ENCODE data around the gene PITHD1.
A peak's percentile ranks its signal among the peaks of the same experiment; 100 is the strongest.
"Not testable (repeated sequence)": the region's sequence is repeated elsewhere in the genome, so short reads cannot be mapped to it uniquely, and the experiment has no call there.

Gene PITHD1

GRCh38 chr1:23793861-23794731 lies 15.9 kb downstream of the PITHD1 start:
- H3K36me3 ChIP-seq (ENCODE audit: control insufficient read depth, low read depth, low read length) = peaks cover 29% of the 10 kb centered on the region
- H3K27ac ChIP-seq (ENCODE audit: low read length) = no peak overlapping the region
- peaks cover 6% of the 10 kb centered on the region for H3K4me1 ChIP-seq (ENCODE audit: control insufficient read depth, low read depth, low read length)
- no peak overlapping the region for H3K4me3 ChIP-seq (ENCODE audit: low read length)
- no peaks in the 10 kb centered on the region for H3K27me3 ChIP-seq (ENCODE audit: control insufficient read depth, insufficient read depth, low read length)
- H3K9me3 ChIP-seq (ENCODE audit: control insufficient read depth, low read depth, low read length) = no peaks in the 10 kb centered on the region
- H3K9ac ChIP-seq (ENCODE audit: low read length) = no peak overlapping the region

GRCh38 chr1:23794732-23795182 lies 16.5 kb downstream of the PITHD1 start:
- not testable (repeated sequence) for H3K4me3 ChIP-seq (ENCODE audit: low read length); H3K27ac ChIP-seq (ENCODE audit: low read length); H3K27me3 ChIP-seq (ENCODE audit: control insufficient read depth, insufficient read depth, low read length); H3K9ac ChIP-seq (ENCODE audit: low read length); H3K9me3 ChIP-seq (ENCODE audit: control insufficient read depth, low read depth, low read length)
- peaks cover 12% of the 10 kb centered on the region for H3K4me1 ChIP-seq (ENCODE audit: control insufficient read depth, low read depth, low read length)
- peaks cover 29% of the 10 kb centered on the region for H3K36me3 ChIP-seq (ENCODE audit: control insufficient read depth, low read depth, low read length)

DNA sequence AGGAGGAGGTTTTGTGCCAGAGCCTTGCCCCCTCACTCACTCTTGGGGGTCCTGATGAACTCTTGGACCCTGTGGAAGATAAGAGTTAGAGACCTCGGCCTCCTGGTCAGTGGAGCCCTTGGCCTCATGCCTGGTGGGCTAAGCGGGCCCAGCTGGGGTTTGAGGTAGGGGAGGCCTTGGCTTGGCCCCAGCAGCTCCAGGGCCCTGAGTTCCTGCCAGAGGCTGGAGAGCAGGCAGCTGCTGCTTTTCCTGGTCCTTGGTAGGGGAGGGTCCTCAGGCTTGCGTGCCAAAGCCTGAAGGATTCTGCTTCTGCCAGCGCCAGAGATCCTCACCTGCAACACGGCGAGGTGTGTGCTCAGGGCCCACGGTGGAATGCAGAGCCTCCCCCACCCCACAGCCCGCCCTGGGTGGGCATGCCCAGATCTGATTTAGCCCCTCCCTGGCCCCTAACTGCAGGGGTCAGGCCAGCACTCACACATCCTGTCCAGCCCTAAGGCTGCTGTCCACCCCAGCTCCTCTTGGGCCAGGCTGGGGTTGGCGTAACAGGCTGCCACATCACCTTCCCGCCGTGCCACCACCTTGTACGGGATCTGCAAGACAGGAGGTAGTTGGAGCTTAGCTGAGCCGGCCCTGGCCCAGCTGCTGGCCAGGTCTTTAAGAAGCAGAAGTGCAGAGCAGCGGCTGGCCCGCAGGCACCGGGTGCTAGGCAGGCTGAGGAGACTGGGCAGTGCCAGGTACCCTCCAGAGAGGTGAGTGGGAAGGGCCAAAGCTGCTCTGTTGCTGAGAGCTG lies 17.7 kb downstream of the PITHD1 start:
- Histone ChIP-seq H3K36me3 (ENCODE audit: control insufficient read depth, low read depth, low read length) (peaks cover 29% of the 10 kb centered on the region), H3K4me1 (ENCODE audit: control insufficient read depth, low read depth, low read length) (peaks cover 9% of the 10 kb centered on the region), H3K9me3 (ENCODE audit: control insufficient read depth, low read depth, low read length) (no peaks in the 10 kb centered on the region), H3K9ac (ENCODE audit: low read length) (no peak overlapping the region), H3K27ac (ENCODE audit: low read length) (no peak overlapping the region), H3K27me3 (ENCODE audit: control insufficient read depth, insufficient read depth, low read length) (no peaks in the 10 kb centered on the region), H3K4me3 (ENCODE audit: low read length) (no peak overlapping the region)

GRCh38 chr1:23796466-23797271 lies 18.5 kb downstream of the PITHD1 start:
- Histone ChIP-seq H3K27ac (ENCODE audit: low read length) (no peak overlapping the region), H3K9ac (ENCODE audit: low read length) (no peak overlapping the region), H3K36me3 (ENCODE audit: control insufficient read depth, low read depth, low read length) (peaks cover 29% of the 10 kb centered on the region), H3K9me3 (ENCODE audit: control insufficient read depth, low read depth, low read length) (no peaks in the 10 kb centered on the region), H3K4me1 (ENCODE audit: control insufficient read depth, low read depth, low read length) (peaks cover 9% of the 10 kb centered on the region), H3K4me3 (ENCODE audit: low read length) (no peak overlapping the region), H3K27me3 (ENCODE audit: control insufficient read depth, insufficient read depth, low read length) (peaks cover 7% of the 10 kb centered on the region)

DNA sequence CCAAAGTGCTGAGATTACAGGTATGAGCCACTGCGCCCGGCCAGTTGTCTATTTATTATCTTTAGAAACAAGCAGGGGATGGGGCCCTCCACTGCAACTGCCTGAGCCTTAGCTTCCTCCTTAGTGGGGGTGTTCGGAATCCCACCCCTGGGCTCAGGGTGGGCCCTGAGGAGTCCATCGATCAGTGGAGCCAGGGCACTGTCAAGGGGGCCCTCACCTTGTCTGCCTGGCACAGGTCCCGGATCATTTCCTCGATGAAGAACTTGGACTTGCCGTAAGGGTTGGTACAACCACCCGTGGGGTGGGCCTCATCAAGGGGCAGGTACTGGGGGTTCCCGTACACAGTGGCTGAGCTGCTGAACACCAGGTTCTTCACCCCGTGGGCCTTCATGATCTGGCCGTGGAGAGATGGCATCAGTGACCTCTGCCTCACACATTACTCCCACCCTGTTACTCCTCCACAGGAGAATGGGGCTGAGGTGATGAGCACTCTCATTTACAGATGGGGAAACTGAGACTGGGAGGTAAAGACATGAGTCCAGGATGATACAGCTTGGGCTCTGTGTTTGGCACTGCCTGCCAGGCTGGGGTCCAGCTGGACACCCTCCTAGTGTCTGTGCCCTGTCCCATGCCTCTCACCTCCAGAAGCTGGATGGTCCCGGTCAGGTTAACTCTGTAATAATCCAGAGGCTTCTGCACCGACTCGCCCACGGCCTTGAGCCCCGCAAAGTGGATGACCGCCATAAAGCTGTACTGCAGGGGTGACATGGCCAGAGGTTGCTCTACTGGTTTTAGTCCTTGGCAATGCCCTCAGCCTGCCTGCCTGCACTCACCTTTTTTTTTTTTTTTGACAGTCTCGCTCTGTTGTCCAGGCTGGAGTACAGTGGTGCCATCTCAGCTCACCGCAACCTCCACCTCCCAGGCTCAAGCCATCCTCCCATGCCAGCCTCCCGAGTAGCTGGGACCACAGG lies 19.5 kb downstream of the PITHD1 start:
- Histone ChIP-seq H3K4me3 (ENCODE audit: low read length) (no peak overlapping the region), H3K4me1 (ENCODE audit: control insufficient read depth, low read depth, low read length) (peaks cover 9% of the 10 kb centered on the region), H3K27me3 (ENCODE audit: control insufficient read depth, insufficient read depth, low read length) (peaks cover 14% of the 10 kb centered on the region), H3K9me3 (ENCODE audit: control insufficient read depth, low read depth, low read length) (no peaks in the 10 kb centered on the region), H3K36me3 (ENCODE audit: control insufficient read depth, low read depth, low read length) (peaks cover 29% of the 10 kb centered on the region), H3K9ac (ENCODE audit: low read length) (no peak overlapping the region), H3K27ac (ENCODE audit: low read length) (no peak overlapping the region)

GRCh38 chr1:23798662-23799142 lies 20.5 kb downstream of the PITHD1 start:
- Histone ChIP-seq H3K9ac (ENCODE audit: low read length) (no peak overlapping the region), H3K27ac (ENCODE audit: low read length) (no peak overlapping the region)

DNA sequence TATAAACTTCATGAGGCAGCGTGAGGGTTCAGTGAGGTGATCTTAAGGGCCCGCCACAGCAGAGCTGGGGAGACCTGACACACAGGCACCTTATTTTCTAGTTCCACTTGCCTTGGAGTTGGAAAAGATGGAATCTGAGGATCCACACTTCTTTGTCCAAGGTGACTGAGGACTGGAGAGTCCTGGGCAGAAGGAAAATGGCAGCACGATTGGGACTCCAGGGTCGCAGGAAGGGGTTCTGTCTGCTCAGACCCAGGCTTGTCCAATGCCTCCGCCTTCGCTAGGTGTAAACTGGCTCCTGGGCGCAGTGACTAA lies 21.0 kb downstream of the PITHD1 start:
- peak overlapping the region; percentile 69 for H3K9ac ChIP-seq (ENCODE audit: low read length)
- H3K4me1 ChIP-seq (ENCODE audit: control insufficient read depth, low read depth, low read length) = peaks cover 9% of the 10 kb centered on the region
- peak overlapping the region; percentile 81 for H3K4me3 ChIP-seq (ENCODE audit: low read length)
- no peaks in the 10 kb centered on the region for H3K9me3 ChIP-seq (ENCODE audit: control insufficient read depth, low read depth, low read length)
- H3K36me3 ChIP-seq (ENCODE audit: control insufficient read depth, low read depth, low read length) = peaks cover 22% of the 10 kb centered on the region
- H3K27me3 ChIP-seq (ENCODE audit: control insufficient read depth, insufficient read depth, low read length) = peaks cover 14% of the 10 kb centered on the region
- H3K27ac ChIP-seq (ENCODE audit: low read length) = no peak overlapping the region

More at GRCh38 chr1:23798662-23799142, 20.5 kb downstream of the PITHD1 start:
- peaks cover 9% of the 10 kb centered on the region for H3K4me1 ChIP-seq (ENCODE audit: control insufficient read depth, low read depth, low read length)
- H3K9me3 ChIP-seq (ENCODE audit: control insufficient read depth, low read depth, low read length) = no peaks in the 10 kb centered on the region
- H3K36me3 ChIP-seq (ENCODE audit: control insufficient read depth, low read depth, low read length) = peaks cover 23% of the 10 kb centered on the region
- H3K4me3 ChIP-seq (ENCODE audit: low read length) = peak overlapping the region; percentile 81
- H3K27me3 ChIP-seq (ENCODE audit: control insufficient read depth, insufficient read depth, low read length) = peaks cover 14% of the 10 kb centered on the region

GRCh38 chr1:23799570-23800399 lies 21.6 kb downstream of the PITHD1 start:
- peak overlapping the region; percentile 81 for H3K4me3 ChIP-seq (ENCODE audit: low read length)
- peaks cover 14% of the 10 kb centered on the region for H3K27me3 ChIP-seq (ENCODE audit: control insufficient read depth, insufficient read depth, low read length)
- H3K9me3 ChIP-seq (ENCODE audit: control insufficient read depth, low read depth, low read length) = no peaks in the 10 kb centered on the region
- H3K4me1 ChIP-seq (ENCODE audit: control insufficient read depth, low read depth, low read length) = peaks cover 9% of the 10 kb centered on the region
- H3K36me3 ChIP-seq (ENCODE audit: control insufficient read depth, low read depth, low read length) = peaks cover 19% of the 10 kb centered on the region
- no peak overlapping the region for H3K27ac ChIP-seq (ENCODE audit: low read length)
- H3K9ac ChIP-seq (ENCODE audit: low read length) = peak overlapping the region; percentile 69

GRCh38 chr1:23800400-23801337 lies 22.5 kb downstream of the PITHD1 start, which contains the start of gene GALE:
GALE (minus strand) TSS chr1:23800754; CDS start chr1:23799007, 1,747 bp downstream.
- Histone ChIP-seq H3K4me1 (ENCODE audit: control insufficient read depth, low read depth, low read length) (peaks cover 9% of the 10 kb centered on the region), H3K9ac (ENCODE audit: low read length) (peak within 1 kb of the TSS; percentile 69), H3K9me3 (ENCODE audit: control insufficient read depth, low read depth, low read length) (no peaks in the 10 kb centered on the region), H3K27ac (ENCODE audit: low read length) (no peak within 1 kb of the TSS), H3K4me3 (ENCODE audit: low read length) (peak within 1 kb of the TSS; percentile 81), H3K27me3 (ENCODE audit: control insufficient read depth, insufficient read depth, low read length) (peaks cover 14% of the 10 kb centered on the region), H3K36me3 (ENCODE audit: control insufficient read depth, low read depth, low read length) (peaks cover 15% of the 10 kb centered on the region)

Data from iPS-18a (cell line).